Measurements from ENCODE around the gene LRP1B. TPM values are rescaled to one million over a fixed set of nuclear protein-coding genes. Genes with fewer than 3 reads are reported as not detected.

The LRP1B gene
- total RNA-seq, 1 donor from 2014 or later, result 1.7 TPM

- TF ChIP-seq CTCF (IDR thresholded peaks at IDR 0.05; ENCODE audit: unreplicated experiment), result no peak
- Mint-ChIP-seq H3K27me3 (ENCODE audit: low read depth) (no peaks in the 10 kb centered on the region), H3K4me3 (no peak overlapping the region), H3K9me3 (no peaks in the 10 kb centered on the region), H3K27ac (no peak overlapping the region), H3K4me1 (peaks cover 4% of the 10 kb centered on the region), H3K36me3 (no peaks in the 10 kb centered on the region)
- DNase-seq (ENCODE audit: low spot score in 2 of 2, unreplicated experiment in 2 of 2), result no peak
Measured at GRCh38 chr2:140269000-140269399, 1861.8 kb downstream of the LRP1B start.

- no peaks in the 10 kb centered on the region for H3K27me3 Mint-ChIP-seq (ENCODE audit: low read depth)
- peaks cover 1% of the 10 kb centered on the region for H3K4me1 Mint-ChIP-seq
- H3K36me3 Mint-ChIP-seq, result no peaks in the 10 kb centered on the region
- no peak overlapping the region for H3K27ac Mint-ChIP-seq
- H3K9me3 Mint-ChIP-seq, result peaks cover 7% of the 10 kb centered on the region
- no peak for TF ChIP-seq CTCF (IDR thresholded peaks at IDR 0.05; ENCODE audit: unreplicated experiment)
- no peak for DNase-seq (ENCODE audit: low spot score in 2 of 2, unreplicated experiment in 2 of 2)
- H3K4me3 Mint-ChIP-seq, result no peak overlapping the region
Measured at GRCh38 chr2:140262908-140263307, 1867.9 kb downstream of the LRP1B start.

GRCh38 chr2:140257692-140258300 is 1873.0 kb downstream of the LRP1B start:
- H3K4me1 Mint-ChIP-seq, result peaks cover 1% of the 10 kb centered on the region
- TF ChIP-seq CTCF (IDR thresholded peaks at IDR 0.05; ENCODE audit: unreplicated experiment), result no peak
- no peaks in the 10 kb centered on the region for H3K36me3 Mint-ChIP-seq
- no peaks in the 10 kb centered on the region for H3K27me3 Mint-ChIP-seq (ENCODE audit: low read depth)
- H3K4me3 Mint-ChIP-seq, result no peak overlapping the region
- no peak for DNase-seq (ENCODE audit: low spot score in 2 of 2, unreplicated experiment in 2 of 2)
- no peaks in the 10 kb centered on the region for H3K9me3 Mint-ChIP-seq
- H3K27ac Mint-ChIP-seq, result no peak overlapping the region

GRCh38 chr2:140256080-140256479 is 1874.7 kb downstream of the LRP1B start:
- Mint-ChIP-seq H3K9me3 (no peaks in the 10 kb centered on the region), H3K36me3 (no peaks in the 10 kb centered on the region), H3K4me3 (no peak overlapping the region), H3K27me3 (ENCODE audit: low read depth) (no peaks in the 10 kb centered on the region), H3K4me1 (peaks cover 1% of the 10 kb centered on the region), H3K27ac (no peak overlapping the region)
- DNase-seq (ENCODE audit: low spot score in 2 of 2, unreplicated experiment in 2 of 2), result no peak
- no peak for TF ChIP-seq CTCF (IDR thresholded peaks at IDR 0.05; ENCODE audit: unreplicated experiment)

GRCh38 chr2:140249821-140250220 is 1881.0 kb downstream of the LRP1B start:
- Mint-ChIP-seq H3K9me3 (no peaks in the 10 kb centered on the region), H3K36me3 (no peaks in the 10 kb centered on the region), H3K27me3 (ENCODE audit: low read depth) (no peaks in the 10 kb centered on the region), H3K4me3 (no peak overlapping the region), H3K4me1 (peaks cover 17% of the 10 kb centered on the region), H3K27ac (no peak overlapping the region)
- no peak for TF ChIP-seq CTCF (IDR thresholded peaks at IDR 0.05; ENCODE audit: unreplicated experiment)
- no peak for DNase-seq (ENCODE audit: low spot score in 2 of 2, unreplicated experiment in 2 of 2)

GRCh38 chr2:140248623-140249022 is 1882.2 kb downstream of the LRP1B start:
- no peak for TF ChIP-seq CTCF (IDR thresholded peaks at IDR 0.05; ENCODE audit: unreplicated experiment)
- Mint-ChIP-seq H3K27ac (no peak overlapping the region), H3K9me3 (no peaks in the 10 kb centered on the region), H3K4me3 (no peak overlapping the region), H3K36me3 (no peaks in the 10 kb centered on the region), H3K27me3 (ENCODE audit: low read depth) (no peaks in the 10 kb centered on the region), H3K4me1 (peaks cover 17% of the 10 kb centered on the region)
- no peak for DNase-seq (ENCODE audit: low spot score in 2 of 2, unreplicated experiment in 2 of 2)
